H1 (cell line): ENCODE results near the gene KLHL29. TPM values are rescaled to one million over a fixed set of nuclear protein-coding genes. Genes with fewer than 3 reads are reported as not detected.
A peak's percentile ranks its signal among the peaks of the same experiment; 100 is the strongest.

Source experiments
- CTCF ChIA-PET: fragments of 300-600 bp; sonication (Branson Sonifier 250); formaldehyde crosslinking; loops from one replicate; lab custom pipeline; 2021; ENCODE audit not compliant: partially characterized antibody; lab: Charles Lee
- POLR2A ChIA-PET: fragments of 300-600 bp; sonication (Branson Sonifier 250); formaldehyde crosslinking; loops from one replicate; lab custom pipeline; 2021; ENCODE audit warnings: inconsistent platforms; ENCODE audit not compliant: partially characterized antibody; lab: Charles Lee
- DNase-seq, 2 experiments: peaks; one replicate each; pipeline versions ENCODE4 v3.0.0 to v3.0.0-alpha.2; 2010 to 2022; ENCODE audit warnings: low spot score in 2 of 2, low read depth in 1 of 2, mixed read lengths in 1 of 2
- FAIRE-seq: peaks from 2 replicates; lab custom pipeline; 2011; peaks lifted over from hg19 to GRCh38; lab: Jason Lieb, UNC
- H2AFZ ChIP-seq: 2 replicates; pipeline ENCODE4 v1.8.1; 2012; ENCODE audit warnings: low read length, inconsistent platforms
- H2AK5ac ChIP-seq: 2 replicates; pipeline ENCODE4 v1.6.1; 2013; ENCODE audit warnings: low read depth, low read length
- H2BK120ac ChIP-seq: replicated peaks from 2 replicates; pipeline ENCODE3; 2013; ENCODE audit warnings: low read depth, low read length, inconsistent platforms
- H2BK12ac ChIP-seq: 2 replicates; pipeline ENCODE4 v1.6.1; 2013; ENCODE audit warnings: low read depth, low read length
- H2BK15ac ChIP-seq: 2 replicates; pipeline ENCODE4 v1.6.1; 2013; ENCODE audit warnings: low read length
- H2BK20ac ChIP-seq: 2 replicates; pipeline ENCODE4 v1.6.1; 2013; ENCODE audit warnings: low read length
- H2BK5ac ChIP-seq: 2 replicates; pipeline ENCODE4 v1.6.1; 2013; ENCODE audit warnings: low read depth, low read length
- H3K14ac ChIP-seq: 2 replicates; pipeline ENCODE4 v1.6.1; 2013; ENCODE audit warnings: inconsistent platforms; ENCODE audit not compliant: insufficient read length
- H3K18ac ChIP-seq: 2 replicates; pipeline ENCODE4 v1.6.1; 2013; ENCODE audit warnings: low read length; ENCODE audit errors: extremely low read depth
- H3K23ac ChIP-seq: 2 replicates; pipeline ENCODE4 v1.6.1; 2013; ENCODE audit warnings: inconsistent platforms; ENCODE audit not compliant: insufficient read length
- H3K23me2 ChIP-seq: 2 replicates; pipeline ENCODE4 v1.6.1; 2013; ENCODE audit warnings: low read depth, low read length
- H3K27ac ChIP-seq: 2 replicates; pipeline ENCODE4 v1.6.1; 2011; ENCODE audit warnings: low read depth, low read length, inconsistent platforms
- H3K27me3 ChIP-seq, 4 experiments: replicated peaks in 1 of 4; 1 replicate in 1 of 4; 2 replicates in 3 of 4; pipeline versions ENCODE4 v1.6.1 to v1.8.1; 2011 to 2013; ENCODE audit warnings: low read length in 3 of 4, mild to moderate bottlenecking in 3 of 4, inconsistent platforms in 2 of 4, mixed read lengths in 2 of 4, moderate library complexity in 1 of 4; ENCODE audit not compliant: control insufficient read depth in 3 of 4, insufficient read depth in 3 of 4; ENCODE audit errors: extremely low read depth in 1 of 4
- H3K36me3 ChIP-seq, 4 experiments: 2 replicates each; pipeline versions ENCODE4 v1.6.1 to v1.8.1; 2011 to 2013; ENCODE audit warnings: mild to moderate bottlenecking in 4 of 4, low read length in 3 of 4, moderate library complexity in 2 of 4, control low read depth in 1 of 4, inconsistent platforms in 1 of 4; ENCODE audit not compliant: insufficient read depth in 4 of 4, control insufficient read depth in 2 of 4
- H3K4ac ChIP-seq: replicated peaks from 2 replicates; pipeline ENCODE3; 2013; ENCODE audit warnings: low read length, low read depth, mixed read lengths, inconsistent platforms; ENCODE audit not compliant: insufficient read length
- H3K4me1 ChIP-seq, 4 experiments: replicated peaks in 1 of 4; 1 replicate in 1 of 4; 2 replicates in 3 of 4; pipeline versions ENCODE4 v1.6.1 to v1.8.1; 2011 to 2013; ENCODE audit warnings: low read length in 3 of 4, inconsistent platforms in 2 of 4, mixed read lengths in 1 of 4; ENCODE audit not compliant: insufficient read depth in 4 of 4, control insufficient read depth in 3 of 4
- H3K4me2 ChIP-seq, 2 experiments: 2 replicates each; pipeline versions ENCODE4 v1.6.1 to v1.8.1; 2011 to 2013; ENCODE audit warnings: low read depth in 2 of 2, low read length in 2 of 2, control low read depth in 1 of 2, inconsistent platforms in 1 of 2, mild to moderate bottlenecking in 1 of 2; ENCODE audit not compliant: insufficient read depth in 1 of 2
- H3K4me3 ChIP-seq, 4 experiments: fragments of 200-600, 300-600 bp in 1 of 4; sonication (generic), shearing (Covaris generic), sonication (Bioruptor Twin) in 1 of 4; 2 replicates each; pipeline versions ENCODE4 v1.5.1 to v1.8.1; 2011 to 2016; ENCODE audit warnings: low read length in 4 of 4, low read depth in 3 of 4, control low read depth in 2 of 4, inconsistent platforms in 2 of 4, mild to moderate bottlenecking in 2 of 4, mixed read lengths in 1 of 4, moderate library complexity in 1 of 4; ENCODE audit not compliant: insufficient read depth in 2 of 4; ENCODE audit errors: extremely low read depth in 1 of 4
- H3K56ac ChIP-seq: replicated peaks from 2 replicates; pipeline ENCODE3; 2013; ENCODE audit warnings: low read depth, mild to moderate bottlenecking, mixed read lengths, low read length, inconsistent platforms; ENCODE audit not compliant: insufficient read length
- H3K79me1 ChIP-seq: 2 replicates; pipeline ENCODE4 v1.6.1; 2013; ENCODE audit warnings: low read depth, low read length, control low read depth
- H3K79me2 ChIP-seq, 2 experiments: 2 replicates each; pipeline versions ENCODE4 v1.6.1 to v1.8.1; 2012 to 2013; ENCODE audit warnings: low read length in 2 of 2, mild to moderate bottlenecking in 2 of 2, inconsistent platforms in 1 of 2; ENCODE audit not compliant: insufficient read depth in 2 of 2, control insufficient read depth in 1 of 2
- H3K9ac ChIP-seq, 4 experiments: replicated peaks in 1 of 4; 1 replicate in 1 of 4; 2 replicates in 3 of 4; pipeline versions ENCODE4 v1.6.1 to v1.8.1; 2011 to 2013; ENCODE audit warnings: low read depth in 3 of 4, low read length in 3 of 4, control low read depth in 2 of 4, mild to moderate bottlenecking in 2 of 4, moderate library complexity in 2 of 4, inconsistent platforms in 1 of 4; ENCODE audit errors: extremely low read depth in 1 of 4
- H3K9me3 ChIP-seq, 2 experiments: 2 replicates each; pipeline versions ENCODE4 v1.6.1 to v1.8.1; 2012 to 2013; ENCODE audit warnings: mild to moderate bottlenecking in 2 of 2, moderate library complexity in 2 of 2, control low read depth in 1 of 2, inconsistent platforms in 1 of 2, low read depth in 1 of 2, low read length in 1 of 2, mixed read lengths in 1 of 2; ENCODE audit not compliant: insufficient read depth in 2 of 2
- H4K20me1 ChIP-seq, 2 experiments: replicated peaks in 1 of 2; 2 replicates each; pipeline versions ENCODE3 to v1.8.1; 2011 to 2013; ENCODE audit warnings: inconsistent platforms in 2 of 2, low read length in 2 of 2, mild to moderate bottlenecking in 1 of 2; ENCODE audit not compliant: insufficient read depth in 2 of 2, control insufficient read depth in 1 of 2
- H4K5ac ChIP-seq: 2 replicates; pipeline ENCODE4 v1.6.1; 2013; ENCODE audit warnings: low read length, low read depth, mixed read lengths, inconsistent platforms; ENCODE audit not compliant: insufficient read length
- H4K8ac ChIP-seq: 2 replicates; pipeline ENCODE4 v1.8.0; 2013; ENCODE audit warnings: mild to moderate bottlenecking, moderate library complexity, low read length, inconsistent platforms; ENCODE audit not compliant: insufficient read depth; ENCODE audit errors: extremely low read depth
- H4K91ac ChIP-seq: replicated peaks from 2 replicates; pipeline ENCODE3; 2013; ENCODE audit warnings: low read length, mixed read lengths, inconsistent platforms; ENCODE audit not compliant: insufficient read length
- BCL11A ChIP-seq, 2 experiments: IDR thresholded peaks; one replicate each; pipeline ENCODE4 v1.6.1; 2011; ENCODE audit warnings: low read depth in 2 of 2, low read length in 2 of 2, mild to moderate bottlenecking in 2 of 2
- JUND ChIP-seq: IDR thresholded peaks from 2 replicates; pipeline ENCODE4 v1.6.1; 2011; ENCODE audit warnings: mild to moderate bottlenecking, improper control_type of control experiment, low read length
- POLR2A ChIP-seq, 2 experiments: IDR thresholded peaks; 1 replicate in 1 of 2; 2 replicates in 1 of 2; pipeline ENCODE4 v1.6.1; 2011; ENCODE audit warnings: low read depth in 2 of 2, low read length in 2 of 2, mild to moderate bottlenecking in 2 of 2; ENCODE audit errors: control extremely low read depth in 1 of 2
- POLR2AphosphoS5 ChIP-seq: IDR thresholded peaks from 2 replicates; pipeline ENCODE4 v1.6.1; 2011; ENCODE audit warnings: low read depth, low read length
- SP4 ChIP-seq: IDR thresholded peaks from 2 replicates; pipeline ENCODE4 v1.6.1; 2012; ENCODE audit warnings: low read length, inconsistent platforms
- SUZ12 ChIP-seq: fragments of 200-600 bp; sonication (generic); IDR thresholded peaks from 2 replicates; pipeline ENCODE4 v1.6.1; 2012; ENCODE audit warnings: mild to moderate bottlenecking, inconsistent platforms, low read length, moderate library complexity, mixed read lengths
- TAF7 ChIP-seq: optimal IDR thresholded peaks from 2 replicates; pipeline ENCODE3; 2011; ENCODE audit warnings: low read depth, mild to moderate bottlenecking, inconsistent platforms, low read length, moderate library complexity, borderline replicate concordance
- WGBS, 2 experiments: shearing (Covaris generic) in 1 of 2; methylation state at CpG; one replicate each; pipeline versions ENCODE4 v1.1.6 to v1.1.7; 2013 to 2015; ENCODE audit warnings: low lambda C conversion rate in 2 of 2, mixed read lengths in 2 of 2, inconsistent platforms in 1 of 2, low coverage in 1 of 2, missing lambda C conversion rate in 1 of 2; ENCODE audit not compliant: insufficient replicate concordance in 2 of 2, insufficient coverage in 1 of 2, insufficient read length in 1 of 2; ENCODE audit errors: extremely low coverage in 1 of 2, missing lambda C conversion rate in 1 of 2; 5-methylcytosine and 5-hydroxymethylcytosine counted together
- polyA plus RNA-seq, 7 experiments: library from polyadenylated mRNA; depleted of rRNA in 3 of 7; stranded (reverse) in 5 of 7; unstranded in 2 of 7; fragments of >200 nt in 5 of 7; fragments of 200-250 nt in 2 of 7; gene quantifications; 1 replicate in 5 of 7; 2 replicates in 1 of 7; 4 replicates in 1 of 7; pipeline versions ENCODE4 v1.2.1 to v1.2.3, GENCODE V29; 2011 to 2013; ENCODE audit warnings: missing spikeins in 2 of 7, mixed read lengths in 2 of 7
- total RNA-seq: library from RNA; stranded (reverse); fragmentation: NEBNext Ultra II Directional; extraction: Animal tissue kit (Norgen Biotek cat#: 25700); gene quantifications from 2 replicates; pipeline ENCODE4 v1.2.1, GENCODE V29; 2021
- TF ChIP-seq, protein P1 (sequence below): IDR thresholded peaks from 2 replicates; pipeline ENCODE4 v1.6.1; 2012; ENCODE audit warnings: inconsistent platforms
- TF ChIP-seq, protein P2 (sequence below), 3 experiments: IDR thresholded peaks; 1 replicate in 2 of 3; 2 replicates in 1 of 3; pipeline versions ENCODE4 v1.5.1 to v1.6.1; 2011; ENCODE audit warnings: low read length in 3 of 3, mild to moderate bottlenecking in 3 of 3, inconsistent platforms in 2 of 3, low read depth in 1 of 3, moderate library complexity in 1 of 3; ENCODE audit not compliant: insufficient read depth in 1 of 3; ENCODE audit errors: control extremely low read depth in 1 of 3
- TF ChIP-seq, protein P3 (sequence below): IDR thresholded peaks from 2 replicates; pipeline ENCODE4 v1.6.1; 2012; ENCODE audit warnings: inconsistent platforms

Gene KLHL29
- total and polyA plus RNA-seq, 2 of the 8 experiments (the other 6 are each of a cell fraction or from before 2014, with no cell fraction given), result 1.1 to 4.7 TPM

DNA sequence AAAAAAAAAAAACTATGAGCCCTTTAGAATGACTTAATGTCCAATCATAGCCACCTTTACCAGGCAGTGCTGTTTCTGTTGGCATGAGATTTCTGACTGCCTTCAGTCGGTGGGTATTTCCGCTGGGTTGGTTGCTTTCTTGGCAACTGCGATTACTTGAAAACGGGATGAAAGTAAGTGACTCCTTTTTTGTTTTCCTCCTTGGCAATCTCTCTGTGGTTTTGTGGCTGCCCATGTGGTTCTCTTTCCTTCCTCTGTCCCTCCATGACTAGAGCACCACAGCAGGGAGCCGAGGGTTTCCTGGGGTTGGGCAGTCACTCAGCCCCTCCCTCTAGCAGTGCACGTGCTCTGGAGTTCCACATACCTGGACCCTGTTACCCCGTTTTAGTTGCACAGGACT, 112.1 kb downstream of the KLHL29 start:
- H4K8ac ChIP-seq, result no peak overlapping the region
- no peak overlapping the region for H3K14ac ChIP-seq
- no peaks in the 10 kb centered on the region for H4K20me1 ChIP-seq
- peak overlapping the region; percentile 83; the same call in 1 of the 2 replicates for H2BK5ac ChIP-seq
- no peak overlapping the region for H2AFZ ChIP-seq
- H4K5ac ChIP-seq, result no peak overlapping the region
- peak overlapping the region; percentile 60; the same call in 1 of the 2 replicates for H3K18ac ChIP-seq
- CTCF ChIA-PET, result no interaction called here
- no peak overlapping the region for H2BK20ac ChIP-seq
- H3K4me1 ChIP-seq, result peaks cover 3 to 15% (median 9%) of the 10 kb centered on the region in 4 experiments
- H3K23me2 ChIP-seq, result no peaks in the 10 kb centered on the region; the same call in 1 of the 2 replicates
- no peak overlapping the region for H2BK120ac ChIP-seq
- H3K4me3 ChIP-seq, result no peak overlapping the region; a peak in 1 of 8 replicates
- H3K4ac ChIP-seq, result no peak overlapping the region
- H3K79me2 ChIP-seq, result no peaks in the 10 kb centered on the region
- 0 out of 2 replicates have a peak overlapping the region, but pooled peaks have one; percentile 26 for H2AK5ac ChIP-seq
- no peak overlapping the region for H3K56ac ChIP-seq
- peak overlapping the region in 1 of 2 experiments; percentile 17; a peak in 1 of 4 replicates for H3K4me2 ChIP-seq
- no peaks in the 10 kb centered on the region for H3K27me3 ChIP-seq
- peak overlapping the region; percentile 48 for H4K91ac ChIP-seq
- no peaks in the 10 kb centered on the region for H3K36me3 ChIP-seq
- H2BK15ac ChIP-seq, result peak overlapping the region; percentile 18; the same call in 1 of the 2 replicates
- H3K23ac ChIP-seq, result no peak overlapping the region
- WGBS, 2 experiments, result 61% methylated on average over 7 of the region's 7 CpGs; no CpG with 5 or more reads in 1 of the 2 experiments
- no peak overlapping the region for H3K9ac ChIP-seq
- H2BK12ac ChIP-seq, result peak overlapping the region; percentile 90
- FAIRE-seq (no peak), DNase-seq (no peak)
- no peak overlapping the region for H3K27ac ChIP-seq
- POLR2A ChIA-PET, result interaction anchor here (0.7 kb wide), 1 partner anchor 144 kb away, joined by 3 read pairs; no protein-coding TSS in a partner anchor
- H3K79me1 ChIP-seq, result no peaks in the 10 kb centered on the region
- no peaks in the 10 kb centered on the region for H3K9me3 ChIP-seq
- TF ChIP-seq SUZ12, result no peak
- no peak for TF ChIP-seq POLR2AphosphoS5
- no peak for TF ChIP-seq BCL11A (IDR thresholded peaks at IDR 0.05; ENCODE audit: low read depth in 2 of 2, low read length in 2 of 2)
- TF ChIP-seq, protein P1, sequence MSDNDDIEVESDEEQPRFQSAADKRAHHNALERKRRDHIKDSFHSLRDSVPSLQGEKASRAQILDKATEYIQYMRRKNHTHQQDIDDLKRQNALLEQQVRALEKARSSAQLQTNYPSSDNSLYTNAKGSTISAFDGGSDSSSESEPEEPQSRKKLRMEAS, result peak; percentile 59
- TF ChIP-seq, protein P2, sequence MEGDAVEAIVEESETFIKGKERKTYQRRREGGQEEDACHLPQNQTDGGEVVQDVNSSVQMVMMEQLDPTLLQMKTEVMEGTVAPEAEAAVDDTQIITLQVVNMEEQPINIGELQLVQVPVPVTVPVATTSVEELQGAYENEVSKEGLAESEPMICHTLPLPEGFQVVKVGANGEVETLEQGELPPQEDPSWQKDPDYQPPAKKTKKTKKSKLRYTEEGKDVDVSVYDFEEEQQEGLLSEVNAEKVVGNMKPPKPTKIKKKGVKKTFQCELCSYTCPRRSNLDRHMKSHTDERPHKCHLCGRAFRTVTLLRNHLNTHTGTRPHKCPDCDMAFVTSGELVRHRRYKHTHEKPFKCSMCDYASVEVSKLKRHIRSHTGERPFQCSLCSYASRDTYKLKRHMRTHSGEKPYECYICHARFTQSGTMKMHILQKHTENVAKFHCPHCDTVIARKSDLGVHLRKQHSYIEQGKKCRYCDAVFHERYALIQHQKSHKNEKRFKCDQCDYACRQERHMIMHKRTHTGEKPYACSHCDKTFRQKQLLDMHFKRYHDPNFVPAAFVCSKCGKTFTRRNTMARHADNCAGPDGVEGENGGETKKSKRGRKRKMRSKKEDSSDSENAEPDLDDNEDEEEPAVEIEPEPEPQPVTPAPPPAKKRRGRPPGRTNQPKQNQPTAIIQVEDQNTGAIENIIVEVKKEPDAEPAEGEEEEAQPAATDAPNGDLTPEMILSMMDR (IDR thresholded peaks at IDR 0.05; ENCODE audit: control extremely low read depth in 1 of 3, insufficient read depth in 1 of 3, low read depth in 1 of 3, low read length in 3 of 3), result no peak
- TF ChIP-seq JUND, result no peak
- no peak for TF ChIP-seq SP4
- TF ChIP-seq, protein P3, sequence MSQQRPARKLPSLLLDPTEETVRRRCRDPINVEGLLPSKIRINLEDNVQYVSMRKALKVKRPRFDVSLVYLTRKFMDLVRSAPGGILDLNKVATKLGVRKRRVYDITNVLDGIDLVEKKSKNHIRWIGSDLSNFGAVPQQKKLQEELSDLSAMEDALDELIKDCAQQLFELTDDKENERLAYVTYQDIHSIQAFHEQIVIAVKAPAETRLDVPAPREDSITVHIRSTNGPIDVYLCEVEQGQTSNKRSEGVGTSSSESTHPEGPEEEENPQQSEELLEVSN, result peak; percentile 10; the same call in 1 of the 2 replicates
- no peak for TF ChIP-seq POLR2A (IDR thresholded peaks at IDR 0.05; ENCODE audit: control extremely low read depth in 1 of 2, low read depth in 2 of 2, low read length in 2 of 2)
- TF ChIP-seq TAF7, result no peak
